SK-N-SH (cell line): ENCODE data around the gene CYBC1. TPM values are rescaled to one million over a fixed set of nuclear protein-coding genes. Genes with fewer than 3 reads are reported as not detected.

Experiments used
- CTCF ChIA-PET: fragments of 300-600, 350-600 bp; formaldehyde crosslinking; extraction: SDS; loops from one replicate; lab custom pipeline; 2021; lab: Yijun Ruan, JAX
- POLR2A ChIA-PET: fragments of 350-600 bp; sonication (Branson Sonifier 250); formaldehyde crosslinking; extraction: SDS; loops from one replicate; lab custom pipeline; 2020; ENCODE audit warnings: antibody characterized with exemption, inconsistent platforms; lab: Yijun Ruan, JAX
- DNase-seq: peaks from one replicate; pipeline ENCODE4 v3.0.0; 2012
- H2AFZ ChIP-seq: fragments of 200-600 bp; sonication (generic); 2 replicates; pipeline ENCODE4 v1.8.1; 2016; ENCODE audit warnings: antibody characterized with exemption, mild to moderate bottlenecking, low read depth
- H3F3A ChIP-seq: fragments of 200-600 bp; sonication (generic); replicated peaks from 2 replicates; pipeline ENCODE3; 2016; ENCODE audit warnings: antibody characterized with exemption, mild to moderate bottlenecking; ENCODE audit not compliant: insufficient read depth
- H3K27ac ChIP-seq, 2 experiments: fragments of 200-500 bp in 1 of 2; fragments of 200-600 bp in 1 of 2; sonication (Bioruptor generic) in 1 of 2; sonication (generic), shearing (Covaris generic) in 1 of 2; 2 replicates each; pipeline versions ENCODE4 v1.5.1 to v1.6.1; 2014 to 2016; ENCODE audit warnings: low read depth in 2 of 2, inconsistent platforms in 1 of 2, low read length in 1 of 2, mild to moderate bottlenecking in 1 of 2, mixed read lengths in 1 of 2
- H3K27me3 ChIP-seq: fragments of 200-600 bp; sonication (generic), shearing (Covaris generic); 2 replicates; pipeline ENCODE4 v1.6.1; 2016; ENCODE audit warnings: mixed run types; ENCODE audit not compliant: insufficient read depth
- H3K36me3 ChIP-seq, 2 experiments: fragments of 200-500 bp in 1 of 2; fragments of 200-600 bp in 1 of 2; sonication (Bioruptor generic) in 1 of 2; sonication (generic) in 1 of 2; replicated peaks in 1 of 2; 2 replicates each; pipeline versions ENCODE3 to v1.5.1; 2014 to 2016; ENCODE audit warnings: low read length in 1 of 2, mild to moderate bottlenecking in 1 of 2; ENCODE audit not compliant: insufficient read depth in 2 of 2, control insufficient read depth in 1 of 2
- H3K4me1 ChIP-seq, 2 experiments: fragments of 200-500 bp in 1 of 2; fragments of 200-600 bp in 1 of 2; sonication (Bioruptor generic) in 1 of 2; sonication (generic), shearing (Covaris generic) in 1 of 2; 2 replicates each; pipeline versions ENCODE4 v1.5.1 to v1.6.1; 2014 to 2016; ENCODE audit warnings: low read depth in 1 of 2, low read length in 1 of 2, mixed run types in 1 of 2; ENCODE audit not compliant: insufficient read depth in 2 of 2, control insufficient read depth in 1 of 2
- H3K4me2 ChIP-seq: fragments of 200-600 bp; sonication (generic), shearing (Covaris generic); 2 replicates; pipeline ENCODE4 v1.6.1; 2017; ENCODE audit warnings: mixed run types
- H3K4me3 ChIP-seq, 2 experiments: fragments of 200-500 bp in 1 of 2; fragments of 200-600 bp in 1 of 2; sonication (Bioruptor generic) in 1 of 2; sonication (generic), shearing (Covaris generic) in 1 of 2; 2 replicates each; pipeline versions ENCODE4 v1.5.1 to v1.8.1; 2014 to 2016; ENCODE audit warnings: low read depth in 2 of 2, inconsistent platforms in 1 of 2, low read length in 1 of 2, mild to moderate bottlenecking in 1 of 2, mixed read lengths in 1 of 2, moderate library complexity in 1 of 2
- H3K79me2 ChIP-seq: fragments of 200-600 bp; sonication (generic); 2 replicates; pipeline ENCODE4 v1.8.1; 2017; ENCODE audit warnings: mild to moderate bottlenecking; ENCODE audit not compliant: insufficient read depth
- H3K9ac ChIP-seq: fragments of 200-600 bp; sonication (generic); 2 replicates; pipeline ENCODE4 v1.6.1; 2017; ENCODE audit warnings: mixed run types
- H3K9me2 ChIP-seq: fragments of 200-600 bp; sonication (generic); 2 replicates; pipeline ENCODE4 v1.6.1; 2017; ENCODE audit warnings: mixed run types
- H3K9me3 ChIP-seq: fragments of 200-600 bp; sonication (generic); 2 replicates; pipeline ENCODE4 v1.6.1; 2017; ENCODE audit warnings: mixed run types, mild to moderate bottlenecking, moderate library complexity
- H4K20me1 ChIP-seq: fragments of 200-600 bp; sonication (generic); 2 replicates; pipeline ENCODE4 v1.6.1; 2017; ENCODE audit warnings: mild to moderate bottlenecking, mixed run types; ENCODE audit not compliant: insufficient read depth
- CTCF ChIP-seq: fragments of 200-600 bp; sonication (generic); IDR thresholded peaks from 2 replicates; pipeline ENCODE4 v1.6.1; 2017; ENCODE audit warnings: antibody characterized with exemption, mild to moderate bottlenecking, moderate library complexity
- EP300 ChIP-seq, 2 experiments: IDR thresholded peaks; 2 replicates each; pipeline versions ENCODE4 v1.4.0 to v1.6.1; 2012; ENCODE audit warnings: borderline replicate concordance in 1 of 2, low read depth in 1 of 2, low read length in 1 of 2
- FOXM1 ChIP-seq: IDR thresholded peaks from 2 replicates; pipeline ENCODE4 v1.4.0; 2012; ENCODE audit warnings: low read depth, mild to moderate bottlenecking
- GABPA ChIP-seq: IDR thresholded peaks from 2 replicates; pipeline ENCODE4 v1.4.0; 2012; ENCODE audit warnings: low read depth, mild to moderate bottlenecking
- MXI1 ChIP-seq: IDR thresholded peaks from 2 replicates; pipeline ENCODE4 v1.6.1; 2012; ENCODE audit warnings: mild to moderate bottlenecking, low read depth, low read length, improper control_type of control experiment
- NFIC ChIP-seq: IDR thresholded peaks from 2 replicates; pipeline ENCODE4 v1.4.0; 2012; ENCODE audit warnings: borderline replicate concordance
- PBX3 ChIP-seq: IDR thresholded peaks from 2 replicates; pipeline ENCODE4; 2012
- RAD21 ChIP-seq: IDR thresholded peaks from 2 replicates; pipeline ENCODE4 v1.6.1; 2012; ENCODE audit warnings: mild to moderate bottlenecking, low read length
- RCOR1 ChIP-seq: fragments of 150-350 bp; IDR thresholded peaks from 2 replicates; pipeline ENCODE4 v1.6.1; 2017; ENCODE audit warnings: antibody characterized with exemption, low read length
- RFX5 ChIP-seq: IDR thresholded peaks from 2 replicates; pipeline ENCODE4 v1.6.1; 2012; ENCODE audit warnings: mild to moderate bottlenecking, improper control_type of control experiment, low read length
- RXRA ChIP-seq: IDR thresholded peaks from 2 replicates; pipeline ENCODE4 v1.4.0; 2012; ENCODE audit warnings: low read depth, mild to moderate bottlenecking, borderline replicate concordance
- SIN3A ChIP-seq: IDR thresholded peaks from 2 replicates; pipeline ENCODE4 v1.6.1; 2012; ENCODE audit warnings: low read depth, mild to moderate bottlenecking, low read length, moderate library complexity, borderline replicate concordance
- SMC3 ChIP-seq: IDR thresholded peaks from 2 replicates; pipeline ENCODE4 v1.6.1; 2012; ENCODE audit warnings: low read depth, low read length, improper control_type of control experiment
- TAF1 ChIP-seq: IDR thresholded peaks from 2 replicates; pipeline ENCODE4 v1.6.1; 2012; ENCODE audit warnings: low read depth, mild to moderate bottlenecking, low read length, moderate library complexity, borderline replicate concordance
- TEAD4 ChIP-seq: IDR thresholded peaks from 2 replicates; pipeline ENCODE4 v1.4.0; 2012; ENCODE audit warnings: mild to moderate bottlenecking, borderline replicate concordance; ENCODE audit not compliant: insufficient read depth
- USF1 ChIP-seq: IDR thresholded peaks from 2 replicates; pipeline ENCODE4 v1.4.0; 2012; ENCODE audit warnings: low read depth, borderline replicate concordance
- YY1 ChIP-seq: IDR thresholded peaks from 2 replicates; pipeline ENCODE4 v1.4.0; 2012; ENCODE audit warnings: low read depth, mild to moderate bottlenecking
- WGBS: methylation state at CpG from one replicate; pipeline ENCODE4 v1.1.6; 2017; ENCODE audit warnings: low lambda C conversion rate; 5-methylcytosine and 5-hydroxymethylcytosine counted together
- polyA plus RNA-seq, 3 experiments: library from polyadenylated mRNA; depleted of rRNA; stranded (reverse); fragments of >200 nt; gene quantifications; 2 replicates each; pipeline ENCODE4 v1.2.3, GENCODE V29; 2012

Gene CYBC1
- polyA plus RNA-seq, 1 of the 3 experiments (the other 2 are of a cell fraction) = 165 TPM

- no peak overlapping the region for H2AFZ ChIP-seq
- TF ChIP-seq GABPA (no peak), CTCF (no peak), YY1 (no peak), USF1 (no peak), RXRA (no peak), NFIC (no peak), TEAD4 (no peak), SIN3A (no peak), RCOR1 (no peak), EP300 (IDR thresholded peaks at IDR 0.05; ENCODE audit: borderline replicate concordance in 1 of 2, low read depth in 1 of 2, low read length in 1 of 2) (no peak), MXI1 (no peak), RFX5 (no peak), PBX3 (no peak), TAF1 (no peak), SMC3 (no peak), FOXM1 (no peak), RAD21 (no peak)
- TF ChIP-seq, all 33 proteins: peak for 0
- no peak overlapping the region for H3K27ac ChIP-seq
- H4K20me1 ChIP-seq = peaks cover 13% of the 10 kb centered on the region
- H3K9me3 ChIP-seq = no peaks in the 10 kb centered on the region
- no peak overlapping the region for H3K4me2 ChIP-seq
- peaks cover 24% of the 10 kb centered on the region; the same call in 1 of the 2 replicates for H3K79me2 ChIP-seq
- peaks cover 0 to 22% of the 10 kb centered on the region in 2 experiments; a peak in 1 of 4 replicates for H3K4me1 ChIP-seq
- H3K27me3 ChIP-seq = no peaks in the 10 kb centered on the region
- 97% methylated on average over 21 of the region's 40 CpGs for WGBS
- H3K36me3 ChIP-seq = peaks cover 7 to 54% of the 10 kb centered on the region in 2 experiments
- peaks cover 12% of the 10 kb centered on the region for H3F3A ChIP-seq
- no peak overlapping the region for H3K4me3 ChIP-seq
- H3K9ac ChIP-seq = no peak overlapping the region
- ChIA-PET POLR2A (no interaction called here), CTCF (interaction anchor here (0.6 to 2.2 kb wide), 3 partner anchors 12 to 158 kb away, joined by 3 to 9 read pairs (median 3); no protein-coding TSS in a partner anchor)
- no peak for DNase-seq
- no peaks in the 10 kb centered on the region for H3K9me2 ChIP-seq
Observed at GRCh38 chr17:82443465-82444283, 6.9 kb downstream of the CYBC1 start.
